Subcutaneous adipose tissue (tissue), 4 donors: Measurements from ENCODE around the gene RAB27A. TPM values are rescaled to one million over a fixed set of nuclear protein-coding genes. Genes with fewer than 3 reads are reported as not detected.

ENCODE experiments used
- total RNA-seq, 4 donors: library from RNA; depleted of rRNA; stranded (reverse); fragments of >200 nt; gene quantifications; one replicate each; pipeline ENCODE4 v1.1.0, GENCODE V29; 2016
- TF ChIP-seq, protein P1 (sequence below): fragments of 450-650 bp; IDR thresholded peaks from one replicate; pipeline ENCODE4 v1.5.1; 2016; ENCODE audit warnings: low read depth, mild to moderate bottlenecking, control low read depth, antibody characterized with exemption, moderate library complexity

The RAB27A gene
- total RNA-seq, 4 donors from 2014 or later, result 6.6 to 16.5 (median 10.5) TPM

DNA sequence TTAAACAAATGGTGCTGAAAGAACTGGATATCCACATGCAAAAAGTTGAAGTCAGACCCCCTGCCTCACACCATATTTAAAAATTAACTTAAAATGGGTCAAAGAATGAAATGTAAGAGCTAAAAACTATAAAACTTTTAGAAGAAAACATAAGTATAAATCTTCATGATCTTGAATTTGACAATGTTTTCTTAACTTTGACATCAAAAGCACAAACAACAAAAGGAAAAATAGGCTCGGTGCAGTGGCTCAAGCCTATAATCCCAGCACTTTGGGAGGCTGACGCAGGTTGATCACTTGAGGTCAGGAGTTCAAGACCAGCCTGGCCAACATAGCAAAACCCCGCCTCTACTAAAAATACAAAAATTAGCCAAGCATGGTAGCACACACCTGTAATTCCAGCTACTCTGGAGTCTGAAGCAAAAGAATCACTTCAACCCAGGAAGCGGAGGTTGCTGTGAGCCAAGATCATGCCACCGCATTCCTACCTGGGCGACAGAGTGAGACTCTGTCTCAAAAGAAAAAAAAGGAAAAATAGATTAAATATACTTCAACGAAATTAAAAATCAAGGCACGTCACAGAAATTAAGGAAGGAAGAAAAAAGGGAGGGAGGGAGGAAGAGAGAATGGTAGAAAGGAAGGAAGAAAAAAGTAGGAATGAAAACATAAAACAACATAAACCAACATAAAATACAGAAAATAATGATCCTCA, 1.5 kb downstream of the RAB27A start:
- TF ChIP-seq, protein P1, sequence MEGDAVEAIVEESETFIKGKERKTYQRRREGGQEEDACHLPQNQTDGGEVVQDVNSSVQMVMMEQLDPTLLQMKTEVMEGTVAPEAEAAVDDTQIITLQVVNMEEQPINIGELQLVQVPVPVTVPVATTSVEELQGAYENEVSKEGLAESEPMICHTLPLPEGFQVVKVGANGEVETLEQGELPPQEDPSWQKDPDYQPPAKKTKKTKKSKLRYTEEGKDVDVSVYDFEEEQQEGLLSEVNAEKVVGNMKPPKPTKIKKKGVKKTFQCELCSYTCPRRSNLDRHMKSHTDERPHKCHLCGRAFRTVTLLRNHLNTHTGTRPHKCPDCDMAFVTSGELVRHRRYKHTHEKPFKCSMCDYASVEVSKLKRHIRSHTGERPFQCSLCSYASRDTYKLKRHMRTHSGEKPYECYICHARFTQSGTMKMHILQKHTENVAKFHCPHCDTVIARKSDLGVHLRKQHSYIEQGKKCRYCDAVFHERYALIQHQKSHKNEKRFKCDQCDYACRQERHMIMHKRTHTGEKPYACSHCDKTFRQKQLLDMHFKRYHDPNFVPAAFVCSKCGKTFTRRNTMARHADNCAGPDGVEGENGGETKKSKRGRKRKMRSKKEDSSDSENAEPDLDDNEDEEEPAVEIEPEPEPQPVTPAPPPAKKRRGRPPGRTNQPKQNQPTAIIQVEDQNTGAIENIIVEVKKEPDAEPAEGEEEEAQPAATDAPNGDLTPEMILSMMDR, result no peak

DNA sequence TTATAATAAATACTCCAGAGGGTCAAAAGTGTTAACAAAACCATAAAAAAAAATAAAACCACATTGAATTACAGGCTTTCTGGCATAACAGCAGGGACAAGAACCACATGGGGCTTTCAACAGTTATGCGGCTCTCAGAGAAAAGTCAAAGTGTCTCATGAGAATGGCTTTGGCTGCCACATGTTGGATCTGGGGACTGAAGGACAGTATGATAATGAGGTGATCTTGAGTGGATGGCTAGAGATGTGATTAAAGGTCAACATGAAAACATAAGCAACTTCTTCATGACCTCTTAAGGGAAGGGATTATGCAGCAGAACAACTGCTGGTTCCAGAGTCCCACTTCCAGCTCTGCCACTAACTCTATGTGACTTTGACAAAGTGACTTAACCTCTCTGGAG, 5.2 kb downstream of the RAB27A start:
- TF ChIP-seq, protein P1, result no peak

DNA sequence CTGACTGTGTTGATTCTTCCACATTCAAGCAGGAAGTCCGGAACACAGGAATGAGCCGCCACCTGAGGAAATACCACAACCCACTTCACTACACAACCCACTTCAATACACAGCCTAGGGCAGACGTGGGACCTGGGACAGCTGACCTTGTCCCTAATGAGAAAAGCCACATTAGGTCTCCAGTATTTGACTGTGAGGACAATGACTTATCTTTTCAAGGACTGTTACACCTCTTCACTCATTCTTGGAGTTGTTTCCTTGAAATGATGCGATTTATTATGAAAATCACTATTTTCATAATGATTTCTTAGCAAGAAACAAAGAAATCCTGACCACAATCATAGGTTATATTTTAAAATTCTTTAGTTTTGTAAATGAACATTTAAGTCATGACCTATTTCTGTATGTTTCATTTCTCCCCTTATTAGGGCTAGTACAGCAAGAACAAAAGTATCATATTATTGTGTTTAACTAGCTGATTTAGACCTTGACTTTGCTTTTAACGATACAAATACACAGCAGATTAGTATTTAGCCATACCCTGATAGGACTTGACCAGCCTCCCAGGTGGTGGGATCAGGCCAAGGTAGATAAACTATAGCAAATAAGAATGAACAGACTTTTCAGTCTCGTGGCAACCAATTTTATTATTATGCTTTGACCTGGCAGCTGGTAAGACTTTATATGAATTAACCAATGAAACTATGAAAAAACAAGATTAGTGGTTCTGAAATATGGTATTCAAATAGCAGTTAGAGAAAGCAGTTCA, 6.0 kb downstream of the RAB27A start:
- TF ChIP-seq, protein P1, result no peak

DNA sequence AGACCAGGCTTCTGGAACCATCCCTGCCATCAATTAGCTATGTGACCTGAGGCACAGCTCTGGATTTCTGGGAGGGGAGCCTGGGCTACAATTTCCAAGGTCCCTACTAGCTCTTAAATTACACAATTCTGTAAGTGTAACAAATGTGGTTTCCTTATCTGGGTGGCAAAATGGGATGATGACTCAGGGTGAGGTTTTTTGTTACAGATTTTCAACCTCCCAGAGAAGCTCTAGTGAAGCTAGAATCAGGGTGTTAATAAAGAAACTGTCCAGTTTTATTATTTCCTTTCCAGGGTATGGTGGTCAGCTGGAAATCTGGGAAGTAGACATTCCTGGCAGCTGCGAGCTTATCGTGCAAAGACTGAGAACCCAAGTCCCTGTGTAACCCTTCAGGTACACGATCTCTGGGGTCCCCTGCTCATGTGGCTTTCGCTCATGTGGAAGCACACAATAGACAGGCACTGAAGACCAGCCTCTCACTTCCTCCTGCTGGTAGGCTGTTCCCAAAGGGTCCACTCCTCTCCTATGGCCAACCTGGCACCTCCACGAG, 7.3 kb downstream of the RAB27A start:
- TF ChIP-seq, protein P1, result no peak

DNA sequence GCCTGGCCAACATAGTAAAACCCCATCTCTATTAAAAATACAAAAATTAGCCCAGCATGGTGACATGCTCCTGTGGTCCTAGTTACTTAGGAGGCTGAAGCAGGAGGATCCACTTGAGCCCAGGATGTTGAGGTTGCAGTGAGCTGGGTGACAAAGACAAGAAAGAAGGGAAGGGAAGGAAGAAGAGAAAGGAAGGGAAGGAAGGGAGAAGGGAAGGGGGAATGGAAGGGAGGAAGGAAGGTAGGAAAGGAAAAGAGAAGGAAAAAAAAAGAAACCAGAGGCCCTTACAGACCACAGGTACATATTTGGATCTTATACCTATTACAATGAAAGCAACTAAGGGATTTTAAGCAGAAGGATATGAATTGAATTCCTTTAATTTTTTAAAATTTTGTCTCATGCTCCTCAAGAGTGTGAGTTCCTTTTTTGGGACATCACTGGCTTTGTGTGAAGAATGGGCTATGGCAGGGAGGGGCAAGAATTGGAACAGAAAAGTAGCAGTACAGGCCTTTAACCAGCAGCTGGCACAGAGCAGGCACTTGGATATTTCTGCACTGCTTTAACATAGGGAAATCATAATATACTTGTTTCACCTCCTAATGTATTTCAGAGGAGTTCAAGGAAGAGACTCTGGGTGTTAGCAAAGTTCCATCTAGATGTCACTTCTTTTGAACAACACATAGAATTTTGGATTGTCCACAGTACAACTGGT, 7.9 kb downstream of the RAB27A start:
- TF ChIP-seq, protein P1, result no peak

DNA sequence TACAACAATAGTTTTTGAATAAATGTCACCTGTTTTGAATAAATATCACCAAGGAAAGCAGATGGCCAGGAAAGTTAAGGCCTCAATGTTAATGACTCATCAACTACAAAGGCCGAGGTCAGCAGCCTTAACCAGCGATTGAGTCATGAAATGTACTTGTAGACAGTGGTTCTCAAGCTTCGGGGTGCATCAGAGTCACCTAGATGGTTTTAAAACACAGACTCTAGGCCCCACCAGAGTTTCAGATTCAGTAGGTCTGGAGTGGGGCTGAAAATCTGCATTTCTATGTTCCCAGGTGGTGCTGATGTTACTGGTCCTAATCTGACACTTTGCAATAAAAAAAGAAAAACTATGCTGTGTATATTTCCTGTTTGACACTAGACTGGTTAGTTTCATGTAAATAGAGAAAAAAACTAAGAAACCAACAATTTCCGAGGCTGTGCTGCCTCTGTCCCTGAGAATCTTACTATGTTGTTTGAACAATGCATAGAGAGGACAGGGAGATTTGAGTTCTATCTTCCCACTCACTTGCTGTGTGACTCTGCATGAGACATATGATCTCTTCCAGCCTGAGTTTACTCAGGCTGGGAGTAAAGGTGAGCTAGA, 9.8 kb downstream of the RAB27A start:
- TF ChIP-seq, protein P1, result no peak
